H9 (cell line): ENCODE measurements around the gene CEP152. TPM values are rescaled to one million over a fixed set of nuclear protein-coding genes. Genes with fewer than 3 reads are reported as not detected.
A peak's percentile ranks its signal among the peaks of the same experiment; 100 is the strongest.

Experiments
- DNase-seq: peaks from one replicate; pipeline ENCODE4 v3.0.0-alpha.2; 2017
- H2AFZ ChIP-seq: one replicate; pipeline ENCODE4 v1.6.1; 2013; ENCODE audit warnings: mild to moderate bottlenecking, low read length, control low read depth, moderate library complexity
- H2AK5ac ChIP-seq: 2 replicates; pipeline ENCODE4 v1.6.1; 2013; ENCODE audit warnings: low read length, control low read depth, mixed read lengths; ENCODE audit not compliant: insufficient read length
- H2BK120ac ChIP-seq: one replicate; pipeline ENCODE4 v1.6.1; 2013; ENCODE audit warnings: low read depth, mild to moderate bottlenecking, low read length, control low read depth, inconsistent platforms; ENCODE audit not compliant: poor library complexity, severe bottlenecking
- H2BK12ac ChIP-seq: 2 replicates; pipeline ENCODE4 v1.6.1; 2013; ENCODE audit warnings: low read length, control low read depth, mixed read lengths, low read depth; ENCODE audit not compliant: insufficient read length
- H2BK15ac ChIP-seq: 2 replicates; pipeline ENCODE4 v1.6.1; 2013; ENCODE audit warnings: low read depth, low read length, control low read depth
- H2BK20ac ChIP-seq: one replicate; pipeline ENCODE4 v1.6.1; 2013; ENCODE audit warnings: low read depth, mild to moderate bottlenecking, low read length, control low read depth, inconsistent platforms; ENCODE audit not compliant: poor library complexity, severe bottlenecking
- H2BK5ac ChIP-seq: 2 replicates; pipeline ENCODE4 v1.6.1; 2013; ENCODE audit warnings: low read length, control low read depth, mixed read lengths; ENCODE audit not compliant: insufficient read length
- H3K14ac ChIP-seq: 2 replicates; pipeline ENCODE4 v1.6.1; 2013; ENCODE audit warnings: low read length, control low read depth; ENCODE audit not compliant: insufficient read depth
- H3K18ac ChIP-seq: 2 replicates; pipeline ENCODE4 v1.6.1; 2013; ENCODE audit warnings: low read depth, mild to moderate bottlenecking, mixed read lengths, low read length, control low read depth; ENCODE audit not compliant: insufficient read length
- H3K23ac ChIP-seq: 2 replicates; pipeline ENCODE4 v1.6.1; 2013; ENCODE audit warnings: low read length, control low read depth, mixed read lengths, low read depth; ENCODE audit not compliant: insufficient read length
- H3K23me2 ChIP-seq: 2 replicates; pipeline ENCODE4 v1.6.1; 2013; ENCODE audit warnings: low read depth, mild to moderate bottlenecking, mixed read lengths, low read length, control low read depth; ENCODE audit not compliant: insufficient read length, poor library complexity, severe bottlenecking
- H3K27ac ChIP-seq: 2 replicates; pipeline ENCODE4 v1.5.1; 2013; ENCODE audit warnings: low read length, control low read depth, mixed read lengths, low read depth; ENCODE audit not compliant: insufficient read length
- H3K27me3 ChIP-seq: 2 replicates; pipeline ENCODE4 v1.6.1; 2013; ENCODE audit warnings: low read length, control low read depth, inconsistent platforms; ENCODE audit not compliant: insufficient read depth
- H3K4ac ChIP-seq: 2 replicates; pipeline ENCODE4 v1.6.1; 2013; ENCODE audit warnings: low read depth, mild to moderate bottlenecking, control low read depth, inconsistent platforms, low read length, moderate library complexity
- H3K4me1 ChIP-seq: 2 replicates; pipeline ENCODE4 v1.6.1; 2013; ENCODE audit warnings: low read length, control low read depth, inconsistent platforms; ENCODE audit not compliant: insufficient read depth
- H3K4me2 ChIP-seq: 2 replicates; pipeline ENCODE4 v1.6.1; 2013; ENCODE audit warnings: low read length, control low read depth, mixed read lengths; ENCODE audit not compliant: insufficient read length, insufficient read depth
- H3K56ac ChIP-seq: 2 replicates; pipeline ENCODE4 v1.6.1; 2013; ENCODE audit warnings: low read depth, mild to moderate bottlenecking, mixed read lengths, low read length, control low read depth; ENCODE audit not compliant: insufficient read length
- H3K79me1 ChIP-seq: 2 replicates; pipeline ENCODE4 v1.6.1; 2013; ENCODE audit warnings: low read depth, mild to moderate bottlenecking, moderate library complexity, low read length, control low read depth, inconsistent platforms; ENCODE audit not compliant: insufficient read depth, poor library complexity, severe bottlenecking
- H3K79me2 ChIP-seq: 2 replicates; pipeline ENCODE4 v1.6.1; 2013; ENCODE audit warnings: low read length, control low read depth, inconsistent platforms; ENCODE audit not compliant: insufficient read depth
- H3K9ac ChIP-seq: 2 replicates; pipeline ENCODE4 v1.6.1; 2013; ENCODE audit warnings: low read length, control low read depth, mixed read lengths; ENCODE audit not compliant: insufficient read length; ENCODE audit errors: extremely low read depth
- H3K9me3 ChIP-seq: one replicate; pipeline ENCODE4 v1.6.1; 2013; ENCODE audit warnings: low read depth, low read length, inconsistent platforms; ENCODE audit not compliant: control insufficient read depth
- H3T11ph ChIP-seq: one replicate; pipeline ENCODE4 v1.6.1; 2013; ENCODE audit warnings: mild to moderate bottlenecking, low read length, control low read depth, inconsistent platforms
- H4K20me1 ChIP-seq: one replicate; pipeline ENCODE4 v1.6.1; 2013; ENCODE audit not compliant: control insufficient read depth, insufficient read length, insufficient read depth
- H4K5ac ChIP-seq: 2 replicates; pipeline ENCODE4 v1.6.1; 2013; ENCODE audit warnings: low read depth, mild to moderate bottlenecking, mixed read lengths, low read length, control low read depth; ENCODE audit not compliant: insufficient read length
- H4K8ac ChIP-seq: replicated peaks from 2 replicates; pipeline ENCODE4 v1.6.1; 2013; ENCODE audit warnings: low read length, control low read depth, mixed read lengths, low read depth; ENCODE audit not compliant: insufficient read length
- H4K91ac ChIP-seq: 2 replicates; pipeline ENCODE4 v1.6.1; 2013; ENCODE audit warnings: low read depth, mild to moderate bottlenecking, moderate library complexity, mixed read lengths, low read length, control low read depth; ENCODE audit not compliant: insufficient read length
- H3K27ac Mint-ChIP-seq, 3 experiments: 2 replicates in 2 of 3; 3 replicates in 1 of 3; pipeline ENCODE4 v1.8.0; 2020 to 2021; ENCODE audit warnings: mixed read lengths in 3 of 3, mild to moderate bottlenecking in 1 of 3, moderate library complexity in 1 of 3
- H3K27me3 Mint-ChIP-seq: 2 replicates; pipeline ENCODE4 v1.8.0; 2021; ENCODE audit warnings: low read depth, mild to moderate bottlenecking, moderate library complexity, mixed read lengths
- H3K36me3 Mint-ChIP-seq, 3 experiments: 2 replicates in 2 of 3; 3 replicates in 1 of 3; pipeline ENCODE4 v1.8.0; 2020 to 2021; ENCODE audit warnings: low read depth in 3 of 3, mixed read lengths in 3 of 3; ENCODE audit not compliant: insufficient read depth in 1 of 3
- H3K4me1 Mint-ChIP-seq, 2 experiments: 2 replicates each; pipeline ENCODE4 v1.8.0; 2020; ENCODE audit warnings: mixed read lengths in 2 of 2
- H3K4me3 Mint-ChIP-seq, 2 experiments: 2 replicates in 1 of 2; 3 replicates in 1 of 2; pipeline ENCODE4 v1.8.0; 2020 to 2021; ENCODE audit warnings: mild to moderate bottlenecking in 2 of 2, mixed read lengths in 2 of 2, moderate library complexity in 1 of 2
- H3K9me3 Mint-ChIP-seq, 2 experiments: 2 replicates in 1 of 2; 3 replicates in 1 of 2; pipeline ENCODE4 v1.8.0; 2020; ENCODE audit warnings: mild to moderate bottlenecking in 2 of 2, mixed read lengths in 2 of 2, moderate library complexity in 1 of 2
- CTCF ChIP-seq: fragments of 200-600 bp; sonication (generic); conservative IDR thresholded peaks from 3 replicates; pipeline ENCODE4 v1.8.0; 2021; ENCODE audit warnings: antibody characterized with exemption, mild to moderate bottlenecking
- WGBS: extraction: QIAGEN DNeasy Blood & Tissue Kit; methylation state at CpG from one replicate; pipeline ENCODE4 v1.1.7; 2013; ENCODE audit warnings: missing lambda C conversion rate, low lambda C conversion rate, mixed read lengths; ENCODE audit not compliant: insufficient read length; ENCODE audit errors: extremely low coverage; 5-methylcytosine and 5-hydroxymethylcytosine counted together
- total RNA-seq: library from RNA; stranded (reverse); gene quantifications from 2 replicates; pipeline ENCODE4 v1.2.1, GENCODE V29; 2021

Gene CEP152
- total RNA-seq, 1 experiment from 2014 or later = 10.9 TPM

GRCh38 chr15:48718646-48719045 lies 92.2 kb downstream of the CEP152 start:
- Histone ChIP-seq H3K9ac (no peak overlapping the region), H3K79me1 (no peaks in the 10 kb centered on the region), H2AFZ (no peak overlapping the region), H3K79me2 (no peaks in the 10 kb centered on the region), H2BK20ac (no peak overlapping the region), H3K14ac (no peak overlapping the region), H4K91ac (no peak overlapping the region), H2BK120ac (no peak overlapping the region), H4K20me1 (no peaks in the 10 kb centered on the region), H3K27ac (no peak overlapping the region), H3K18ac (no peak overlapping the region), H3K4me2 (no peak overlapping the region), H2BK15ac (no peak overlapping the region), H2BK12ac (no peak overlapping the region), H3K4me1 (no peaks in the 10 kb centered on the region), H4K8ac (no peak overlapping the region), H3K23ac (no peak overlapping the region), H3K56ac (no peak overlapping the region), H3K27me3 (no peaks in the 10 kb centered on the region), H3K23me2 (no peaks in the 10 kb centered on the region), H2BK5ac (no peak overlapping the region), H4K5ac (no peak overlapping the region), H3T11ph (no peak overlapping the region), H2AK5ac (no peak overlapping the region), H3K4ac (no peak overlapping the region), H3K9me3 (no peaks in the 10 kb centered on the region)
- Mint-ChIP-seq H3K36me3 (peaks cover 5 to 17% (median 13%) of the 10 kb centered on the region in 3 experiments; a peak in 6 of 7 replicates), H3K27ac (0 out of 7 replicates have a peak overlapping the region, but pooled peaks of 1 of the 3 experiments have one; percentile 7), H3K27me3 (no peaks in the 10 kb centered on the region), H3K4me3 (no peak overlapping the region), H3K4me1 (no peaks in the 10 kb centered on the region), H3K9me3 (peaks cover 4 to 11% of the 10 kb centered on the region in 2 experiments; a peak in 4 of 5 replicates)
- no peak for TF ChIP-seq CTCF
- no CpG with 5 or more reads among the region's 2 CpGs for WGBS
- no peak for DNase-seq
